ENCODE measurements around the gene CCL21.

- TF ChIP-seq CTCF (IDR thresholded peaks at IDR 0.05) (no peak), POLR2A (IDR thresholded peaks at IDR 0.05) (no peak)
Observed at GRCh38 chr9:34684145-34684544, 25.8 kb downstream of the CCL21 start.
